ENCODE measurements around the gene ZNF316. TPM values are rescaled to one million over a fixed set of nuclear protein-coding genes. Genes with fewer than 3 reads are reported as not detected.

The ZNF316 gene
- total RNA-seq, 1 experiment from 2014 or later = 15.1 TPM

- ChIA-PET CTCF (interaction anchor here (0.5 to 2.7 kb wide), 13 partner anchors 9 to 787 kb away, joined by 3 to 27 read pairs (median 5); partner anchors contain the start of gene ZDHHC4), POLR2A (interaction anchor here (0.6 to 1.2 kb wide), 2 partner anchors 72 to 73 kb away, joined by 4 to 5 read pairs; no protein-coding TSS in a partner anchor)
- DNase-seq (ENCODE audit: low spot score) (no peak), ATAC-seq (peak; percentile 13)
- H3K27ac Mint-ChIP-seq = 0 out of 2 replicates have a peak overlapping the region, but pooled peaks have one; percentile 65
- TF ChIP-seq SP1 (CRISPR knock-in tag; conservative IDR thresholded peaks at IDR 0.05) (no peak), NR3C1 (CRISPR knock-in tag; conservative IDR thresholded peaks at IDR 0.05; ENCODE audit: low read depth) (no peak), ZNF423 (CRISPR knock-in tag; IDR thresholded peaks at IDR 0.05) (no peak), ZNF671 (CRISPR knock-in tag; IDR thresholded peaks at IDR 0.05) (no peak), ARID4B (CRISPR knock-in tag; IDR thresholded peaks at IDR 0.05; ENCODE audit: borderline replicate concordance) (no peak; the same call in 1 of the 2 replicates), USF2 (CRISPR knock-in tag; IDR thresholded peaks at IDR 0.05) (no peak), ZMAT4 (CRISPR knock-in tag; IDR thresholded peaks at IDR 0.05) (no peak), ATF2 (CRISPR knock-in tag; IDR thresholded peaks at IDR 0.05; ENCODE audit: borderline replicate concordance, low read depth) (no peak), KAT7 (CRISPR knock-in tag; IDR thresholded peaks at IDR 0.05; ENCODE audit: borderline replicate concordance) (no peak), CBFB (CRISPR knock-in tag; IDR thresholded peaks at IDR 0.05; ENCODE audit: low read depth) (no peak), NFATC4 (CRISPR knock-in tag; IDR thresholded peaks at IDR 0.05) (no peak), OVOL2 (CRISPR knock-in tag; IDR thresholded peaks at IDR 0.05; ENCODE audit: borderline replicate concordance) (no peak), ZSCAN18 (CRISPR knock-in tag; IDR thresholded peaks at IDR 0.05) (no peak), ZNF219 (CRISPR knock-in tag; IDR thresholded peaks at IDR 0.05; ENCODE audit: borderline replicate concordance) (no peak), USF1 (CRISPR knock-in tag; IDR thresholded peaks at IDR 0.05) (no peak), HMGXB4 (CRISPR knock-in tag; IDR thresholded peaks at IDR 0.05) (no peak), HMGA2 (CRISPR knock-in tag; IDR thresholded peaks at IDR 0.05) (no peak), GABPB1 (CRISPR knock-in tag; IDR thresholded peaks at IDR 0.05) (no peak), SMAD4 (CRISPR knock-in tag; IDR thresholded peaks at IDR 0.05) (no peak), ESRRA (CRISPR knock-in tag; IDR thresholded peaks at IDR 0.05; ENCODE audit: borderline replicate concordance) (no peak)
- H3K27me3 Mint-ChIP-seq (ENCODE audit: low read depth) = no peaks in the 10 kb centered on the region; the same call in 1 of the 2 replicates
- H3K4me1 Mint-ChIP-seq = peaks cover 9% of the 10 kb centered on the region
- H3K4me3 Mint-ChIP-seq = peak overlapping the region; percentile 73
- no peaks in the 10 kb centered on the region for H3K9me3 Mint-ChIP-seq
- peaks cover 48% of the 10 kb centered on the region for H3K36me3 Mint-ChIP-seq
These were observed 47.8 kb upstream of the ZNF316 start for GRCh38 chr7:6589151-6589828.

Data from WTC11 (cell line).